Small intestine (tissue), 7 donors: Measurements from ENCODE around the gene MEPCE. TPM values are rescaled to one million over a fixed set of nuclear protein-coding genes. Genes with fewer than 3 reads are reported as not detected.

Experiments
- DNase-seq, 2 donors: peaks; one replicate each; pipeline versions ENCODE4 v3.0.0 to v3.0.0-alpha.2; 2013
- FAIRE-seq: peaks from 2 replicates; lab custom pipeline; 2012; peaks lifted over from hg19 to GRCh38; lab: Jason Lieb, UNC
- H3K27ac ChIP-seq, 3 donors: one replicate each; pipeline ENCODE4 v1.5.1; 2013; ENCODE audit warnings: low read length in 2 of 3, mild to moderate bottlenecking in 2 of 3, control low read depth in 1 of 3, inconsistent platforms in 1 of 3, low read depth in 1 of 3, moderate library complexity in 1 of 3
- H3K27me3 ChIP-seq, 3 donors: one replicate each; pipeline ENCODE4 v1.6.1; 2013; ENCODE audit warnings: low read length in 3 of 3, inconsistent platforms in 1 of 3; ENCODE audit not compliant: control insufficient read depth in 3 of 3, insufficient read depth in 3 of 3
- H3K36me3 ChIP-seq, 3 donors: one replicate each; pipeline ENCODE4 v1.6.1; 2013; ENCODE audit warnings: low read length in 3 of 3, inconsistent platforms in 1 of 3, low read depth in 1 of 3, mild to moderate bottlenecking in 1 of 3, moderate library complexity in 1 of 3; ENCODE audit not compliant: control insufficient read depth in 3 of 3, insufficient read depth in 2 of 3
- H3K4me1 ChIP-seq, 3 donors: one replicate each; pipeline ENCODE4 v1.6.1; 2013; ENCODE audit warnings: low read length in 2 of 3, inconsistent platforms in 1 of 3, low read depth in 1 of 3, mild to moderate bottlenecking in 1 of 3, moderate library complexity in 1 of 3; ENCODE audit not compliant: control insufficient read depth in 3 of 3, insufficient read depth in 2 of 3
- H3K4me3 ChIP-seq, 3 donors: one replicate each; pipeline ENCODE4 v1.5.1; 2013; ENCODE audit warnings: low read length in 3 of 3, control low read depth in 1 of 3, inconsistent platforms in 1 of 3, low read depth in 1 of 3, mild to moderate bottlenecking in 1 of 3, moderate library complexity in 1 of 3
- H3K9me3 ChIP-seq, 2 donors: one replicate each; pipeline ENCODE4 v1.6.1; 2013; ENCODE audit warnings: low read depth in 1 of 2, low read length in 1 of 2; ENCODE audit not compliant: control insufficient read depth in 2 of 2, insufficient read depth in 1 of 2
- WGBS, 3 donors: extraction: QIAGEN DNeasy Blood & Tissue Kit; methylation state at CpG; one replicate each; pipeline ENCODE4 v1.1.7; 2013; 5-methylcytosine and 5-hydroxymethylcytosine counted together
- polyA plus RNA-seq, 4 donors: library from polyadenylated mRNA; stranded (reverse) in 3 of 4; unstranded in 1 of 4; fragments of 200-250 nt in 3 of 4; fragments of 120-200 nt in 1 of 4; gene quantifications; one replicate each; pipeline versions ENCODE4 v1.2.1 to v1.2.3, GENCODE V29; 2013
- donor health status: healthy with polysubstance abuse.
- donor health status: control.
- donor health status: control.
- donor health status: Bipolar disorder and iron deficiency.
- donor health status: healthy.

The MEPCE gene
- polyA plus RNA-seq, 4 donors, result 26.8 to 41.1 (median 30.7) TPM

GRCh38 chr7:100466653-100467605 is 37.3 kb downstream of the MEPCE start:
- H3K4me3 ChIP-seq, result no peak overlapping the region
- DNase-seq (no peak), FAIRE-seq (no peak)
- peaks cover 0 to 5% (median 0%) of the 10 kb centered on the region in 3 donors for H3K4me1 ChIP-seq
- H3K27me3 ChIP-seq, result no peaks in the 10 kb centered on the region
- H3K9me3 ChIP-seq, result no peaks in the 10 kb centered on the region
- WGBS, 3 donors, result 76 to 82% (median 81%) methylated on average over 24 to 32 of the region's 32 CpGs
- no peak overlapping the region for H3K27ac ChIP-seq
- H3K36me3 ChIP-seq, result peaks cover 0 to 70% (median 11%) of the 10 kb centered on the region in 3 donors

- DNase-seq (no peak), FAIRE-seq (no peak)
- no peaks in the 10 kb centered on the region for H3K9me3 ChIP-seq
- H3K36me3 ChIP-seq, result peaks cover 3 to 76% (median 11%) of the 10 kb centered on the region in 3 donors
- WGBS, 3 donors, result 75 to 81% (median 80%) methylated on average over 15 to 22 of the region's 22 CpGs
- no peak overlapping the region for H3K27ac ChIP-seq
- peaks cover 2 to 7% (median 3%) of the 10 kb centered on the region in 3 donors for H3K4me1 ChIP-seq
- no peaks in the 10 kb centered on the region for H3K27me3 ChIP-seq
- no peak overlapping the region for H3K4me3 ChIP-seq
Measured at GRCh38 chr7:100467638-100468373, 38.2 kb downstream of the MEPCE start.

- WGBS, 3 donors, result 27 to 33% (median 31%) methylated on average over 13 of the region's 13 CpGs
- H3K36me3 ChIP-seq, result peaks cover 3 to 79% (median 18%) of the 10 kb centered on the region in 3 donors
- H3K9me3 ChIP-seq, result no peaks in the 10 kb centered on the region
- peaks cover 2 to 11% (median 6%) of the 10 kb centered on the region in 3 donors for H3K4me1 ChIP-seq
- FAIRE-seq, result no peak
- no peaks in the 10 kb centered on the region for H3K27me3 ChIP-seq
- no peak overlapping the region for H3K27ac ChIP-seq
- H3K4me3 ChIP-seq, result no peak overlapping the region
- peak; percentile 76 to 88 for DNase-seq
Measured at GRCh38 chr7:100469227-100470044, 39.8 kb downstream of the MEPCE start.

GRCh38 chr7:100471021-100471420 is 41.4 kb downstream of the MEPCE start:
- DNase-seq, result no peak
- H3K9me3 ChIP-seq, result no peaks in the 10 kb centered on the region
- peaks cover 3 to 88% (median 18%) of the 10 kb centered on the region in 3 donors for H3K36me3 ChIP-seq
- 42 to 56% (median 45%) methylated on average over 2 to 4 of the region's 4 CpGs for WGBS, 3 donors
- peaks cover 2 to 19% (median 8%) of the 10 kb centered on the region in 3 donors for H3K4me1 ChIP-seq
- H3K27me3 ChIP-seq, result no peaks in the 10 kb centered on the region
- FAIRE-seq, result no peak
- H3K27ac ChIP-seq, result no peak overlapping the region
- H3K4me3 ChIP-seq, result no peak overlapping the region

DNA sequence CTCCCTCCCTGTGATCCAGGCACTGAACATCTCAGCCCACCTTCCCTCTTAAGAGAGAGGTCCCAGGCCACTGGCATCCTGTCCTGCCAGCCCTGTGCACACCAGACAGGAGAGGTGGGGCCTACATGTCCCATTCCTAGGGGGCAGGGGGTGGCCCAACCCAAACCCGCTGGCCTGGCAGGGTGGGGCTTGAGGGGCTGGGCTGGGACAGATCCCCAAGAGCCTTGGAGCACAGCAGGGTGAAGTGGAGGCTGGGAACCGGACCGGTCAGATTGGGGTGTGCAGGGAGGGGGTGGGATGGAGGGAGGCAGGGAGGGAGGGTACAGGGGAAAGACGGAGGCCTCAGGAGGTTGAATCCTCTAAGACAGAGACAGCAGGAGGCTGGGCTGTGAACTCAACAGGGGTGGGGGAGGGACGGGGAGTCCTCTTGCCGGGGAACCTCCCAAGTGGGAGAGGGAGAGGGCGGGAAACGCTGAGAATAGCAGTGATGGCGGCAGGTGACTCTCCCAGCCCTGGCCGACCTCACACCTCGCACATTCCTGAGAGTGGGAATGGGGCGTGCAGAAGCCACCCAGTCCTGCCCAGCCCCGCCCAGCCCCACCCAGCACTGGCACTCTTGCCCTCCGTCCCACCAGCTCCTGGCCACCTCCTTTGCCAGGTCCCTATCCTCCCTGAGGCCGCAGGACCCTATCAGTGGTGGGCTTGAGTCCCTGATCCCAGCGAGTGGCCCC is 42.7 kb downstream of the MEPCE start:
- Histone ChIP-seq H3K27ac (peak overlapping the region in 1 of 3 donors; percentile 56), H3K36me3 (peaks cover 3 to 91% (median 12%) of the 10 kb centered on the region in 3 donors), H3K9me3 (no peaks in the 10 kb centered on the region), H3K4me3 (no peak overlapping the region), H3K4me1 (peaks cover 2 to 30% (median 15%) of the 10 kb centered on the region in 3 donors), H3K27me3 (no peaks in the 10 kb centered on the region)
- DNase-seq, result no peak
- WGBS, 3 donors, result 56 to 69% (median 62%) methylated on average over 13 to 16 of the region's 16 CpGs
- FAIRE-seq, result no peak

GRCh38 chr7:100472854-100473499 is 43.3 kb downstream of the MEPCE start:
- DNase-seq, result no peak
- WGBS, 3 donors, result 54 to 64% (median 56%) methylated on average over 14 of the region's 14 CpGs
- H3K27me3 ChIP-seq, result no peaks in the 10 kb centered on the region
- H3K9me3 ChIP-seq, result no peaks in the 10 kb centered on the region
- H3K4me1 ChIP-seq, result peaks cover 2 to 32% (median 15%) of the 10 kb centered on the region in 3 donors
- H3K27ac ChIP-seq, result peak overlapping the region in 1 of 3 donors; percentile 56
- no peak for FAIRE-seq
- H3K4me3 ChIP-seq, result no peak overlapping the region
- peaks cover 3 to 84% (median 8%) of the 10 kb centered on the region in 3 donors for H3K36me3 ChIP-seq

DNA sequence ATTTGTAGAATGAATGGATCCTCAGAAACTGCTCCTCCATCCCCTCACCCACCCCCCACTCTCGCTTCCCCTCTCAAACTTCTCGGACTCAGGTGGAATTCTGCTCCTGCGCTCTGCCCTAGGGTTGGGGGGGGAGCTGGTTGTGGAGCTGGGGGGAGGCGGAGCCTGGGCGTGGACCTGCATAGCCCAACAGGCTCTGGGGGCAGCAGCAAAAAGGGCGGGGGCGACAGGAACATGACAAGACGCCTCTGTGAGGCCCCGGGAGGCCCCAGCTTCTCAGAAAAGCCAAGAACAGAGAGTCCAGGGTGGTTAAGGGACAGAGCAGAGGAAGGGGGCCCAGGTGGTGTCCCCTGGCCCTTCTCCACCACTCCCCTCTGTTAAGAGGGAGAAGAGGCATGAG is 45.9 kb downstream of the MEPCE start:
- Histone ChIP-seq H3K27me3 (no peaks in the 10 kb centered on the region), H3K9me3 (no peaks in the 10 kb centered on the region), H3K36me3 (peaks cover 3 to 62% (median 7%) of the 10 kb centered on the region in 3 donors), H3K4me1 (peaks cover 2 to 32% (median 19%) of the 10 kb centered on the region in 3 donors), H3K27ac (peak overlapping the region; percentile 2 to 19 (median 14)), H3K4me3 (peak overlapping the region in 1 of 3 donors; percentile 8)
- DNase-seq, result peak in 1 of 2 donors; percentile 58
- 42 to 62% (median 56%) methylated on average over 9 of the region's 9 CpGs for WGBS, 3 donors
- FAIRE-seq, result no peak
